WTC11 (cell line): ENCODE results near the gene LRRC72.

Experiments used
- CREM ChIP-seq: sonication (generic); formaldehyde crosslinking; IDR thresholded peaks from 2 replicates; pipeline ENCODE4 v1.8.1; 2022; ENCODE audit warnings: mild to moderate bottlenecking, missing genetic modification reagents, moderate library complexity
- ESRRA ChIP-seq: sonication (generic); formaldehyde crosslinking; IDR thresholded peaks from 2 replicates; pipeline ENCODE4 v1.8.1; 2022; ENCODE audit warnings: mild to moderate bottlenecking, missing genetic modification reagents, borderline replicate concordance
- FOXJ3 ChIP-seq: sonication (generic); formaldehyde crosslinking; IDR thresholded peaks from 2 replicates; pipeline ENCODE4 v1.9.0; 2021; ENCODE audit warnings: missing genetic modification reagents, mild to moderate bottlenecking, borderline replicate concordance
- SP1 ChIP-seq: sonication (generic); formaldehyde crosslinking; conservative IDR thresholded peaks from 2 replicates; pipeline ENCODE4 v1.8.1; 2022; ENCODE audit warnings: missing genetic modification reagents
- TF ChIP-seq, protein P1 (sequence below): fragments of 200-600 bp; IDR thresholded peaks from 2 replicates; pipeline ENCODE4 v1.8.0; 2022; ENCODE audit warnings: antibody characterized with exemption
- TF ChIP-seq, protein P2 (sequence below): sonication (generic); formaldehyde crosslinking; IDR thresholded peaks from 2 replicates; pipeline ENCODE4 v1.8.1; 2023; ENCODE audit warnings: mild to moderate bottlenecking, missing genetic modification reagents, borderline replicate concordance

DNA sequence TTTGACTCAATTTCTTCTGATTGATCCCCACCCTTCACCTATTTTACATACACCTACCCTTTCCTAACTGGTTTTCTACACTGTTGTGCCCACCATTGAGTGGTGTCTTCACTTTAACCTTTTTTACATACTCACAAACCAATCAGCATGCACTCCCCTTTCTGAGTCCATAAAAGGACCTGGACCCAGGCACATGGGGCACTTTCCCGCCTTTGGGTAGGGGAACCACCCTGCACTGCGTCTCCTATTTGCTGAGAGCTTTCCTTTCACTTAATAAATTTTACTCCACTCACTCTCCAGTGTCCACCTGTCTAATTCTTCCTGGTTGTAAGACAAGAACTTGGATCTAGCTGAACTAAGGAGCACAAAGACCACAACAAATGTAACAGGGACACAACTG is 85.1 kb downstream of the LRRC72 start:
- TF ChIP-seq ESRRA (CRISPR knock-in tag) (no peak), SP1 (no peak), FOXJ3 (no peak), CREM (no peak)
- TF ChIP-seq, protein P1, sequence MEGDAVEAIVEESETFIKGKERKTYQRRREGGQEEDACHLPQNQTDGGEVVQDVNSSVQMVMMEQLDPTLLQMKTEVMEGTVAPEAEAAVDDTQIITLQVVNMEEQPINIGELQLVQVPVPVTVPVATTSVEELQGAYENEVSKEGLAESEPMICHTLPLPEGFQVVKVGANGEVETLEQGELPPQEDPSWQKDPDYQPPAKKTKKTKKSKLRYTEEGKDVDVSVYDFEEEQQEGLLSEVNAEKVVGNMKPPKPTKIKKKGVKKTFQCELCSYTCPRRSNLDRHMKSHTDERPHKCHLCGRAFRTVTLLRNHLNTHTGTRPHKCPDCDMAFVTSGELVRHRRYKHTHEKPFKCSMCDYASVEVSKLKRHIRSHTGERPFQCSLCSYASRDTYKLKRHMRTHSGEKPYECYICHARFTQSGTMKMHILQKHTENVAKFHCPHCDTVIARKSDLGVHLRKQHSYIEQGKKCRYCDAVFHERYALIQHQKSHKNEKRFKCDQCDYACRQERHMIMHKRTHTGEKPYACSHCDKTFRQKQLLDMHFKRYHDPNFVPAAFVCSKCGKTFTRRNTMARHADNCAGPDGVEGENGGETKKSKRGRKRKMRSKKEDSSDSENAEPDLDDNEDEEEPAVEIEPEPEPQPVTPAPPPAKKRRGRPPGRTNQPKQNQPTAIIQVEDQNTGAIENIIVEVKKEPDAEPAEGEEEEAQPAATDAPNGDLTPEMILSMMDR, result no peak
- TF ChIP-seq, protein P2, sequence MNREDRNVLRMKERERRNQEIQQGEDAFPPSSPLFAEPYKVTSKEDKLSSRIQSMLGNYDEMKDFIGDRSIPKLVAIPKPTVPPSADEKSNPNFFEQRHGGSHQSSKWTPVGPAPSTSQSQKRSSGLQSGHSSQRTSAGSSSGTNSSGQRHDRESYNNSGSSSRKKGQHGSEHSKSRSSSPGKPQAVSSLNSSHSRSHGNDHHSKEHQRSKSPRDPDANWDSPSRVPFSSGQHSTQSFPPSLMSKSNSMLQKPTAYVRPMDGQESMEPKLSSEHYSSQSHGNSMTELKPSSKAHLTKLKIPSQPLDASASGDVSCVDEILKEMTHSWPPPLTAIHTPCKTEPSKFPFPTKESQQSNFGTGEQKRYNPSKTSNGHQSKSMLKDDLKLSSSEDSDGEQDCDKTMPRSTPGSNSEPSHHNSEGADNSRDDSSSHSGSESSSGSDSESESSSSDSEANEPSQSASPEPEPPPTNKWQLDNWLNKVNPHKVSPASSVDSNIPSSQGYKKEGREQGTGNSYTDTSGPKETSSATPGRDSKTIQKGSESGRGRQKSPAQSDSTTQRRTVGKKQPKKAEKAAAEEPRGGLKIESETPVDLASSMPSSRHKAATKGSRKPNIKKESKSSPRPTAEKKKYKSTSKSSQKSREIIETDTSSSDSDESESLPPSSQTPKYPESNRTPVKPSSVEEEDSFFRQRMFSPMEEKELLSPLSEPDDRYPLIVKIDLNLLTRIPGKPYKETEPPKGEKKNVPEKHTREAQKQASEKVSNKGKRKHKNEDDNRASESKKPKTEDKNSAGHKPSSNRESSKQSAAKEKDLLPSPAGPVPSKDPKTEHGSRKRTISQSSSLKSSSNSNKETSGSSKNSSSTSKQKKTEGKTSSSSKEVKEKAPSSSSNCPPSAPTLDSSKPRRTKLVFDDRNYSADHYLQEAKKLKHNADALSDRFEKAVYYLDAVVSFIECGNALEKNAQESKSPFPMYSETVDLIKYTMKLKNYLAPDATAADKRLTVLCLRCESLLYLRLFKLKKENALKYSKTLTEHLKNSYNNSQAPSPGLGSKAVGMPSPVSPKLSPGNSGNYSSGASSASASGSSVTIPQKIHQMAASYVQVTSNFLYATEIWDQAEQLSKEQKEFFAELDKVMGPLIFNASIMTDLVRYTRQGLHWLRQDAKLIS (CRISPR knock-in tag), result no peak
